ENCODE data around the gene AKR1B1.

The AKR1B1 gene

DNA sequence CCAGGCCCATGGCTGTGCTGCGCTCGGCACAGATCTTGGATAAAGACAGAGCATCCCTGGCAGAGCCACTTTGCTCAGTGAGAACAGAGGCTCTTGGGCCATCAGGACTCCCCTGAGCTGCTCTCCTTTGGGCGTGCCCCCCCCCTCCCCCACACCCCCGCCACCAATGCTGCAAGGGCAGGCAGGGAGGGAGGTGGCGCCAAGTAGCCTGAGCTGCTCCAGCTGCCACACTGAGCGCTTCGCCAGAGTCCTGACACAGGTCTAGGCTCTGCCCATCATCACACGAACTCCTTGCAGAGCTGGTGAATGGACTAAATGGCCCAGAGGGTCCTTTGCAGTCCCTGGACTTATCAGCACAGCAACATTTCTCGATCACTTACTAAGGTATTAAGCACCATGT is 12.5 kb downstream of the AKR1B1 start:
- Histone ChIP-seq H3K27me3 (ENCODE audit: control insufficient read depth in 1 of 2, insufficient read depth in 1 of 2, low read length in 2 of 2) (no peaks in the 10 kb centered on the region), H3K4me3 (ENCODE audit: insufficient read depth in 1 of 2, low read depth in 1 of 2, low read length in 2 of 2) (no peak overlapping the region), H4K91ac (ENCODE audit: low read length) (no peak overlapping the region), H2BK120ac (ENCODE audit: low read depth, low read length) (no peak overlapping the region), H2AK5ac (ENCODE audit: low read length, severe bottlenecking) (no peak overlapping the region), H2BK5ac (ENCODE audit: low read depth, low read length, poor library complexity, severe bottlenecking) (no peak overlapping the region), H3K36me3 (ENCODE audit: control insufficient read depth in 1 of 2, insufficient read depth in 2 of 2, low read depth in 1 of 2, low read length in 2 of 2) (peaks cover 84 to 97% of the 10 kb centered on the region in 2 experiments), H3K9ac (ENCODE audit: low read length) (no peak overlapping the region), H3K18ac (ENCODE audit: low read depth in 1 of 2, low read length in 2 of 2) (no peak overlapping the region), H4K8ac (ENCODE audit: low read length) (no peak overlapping the region), H2BK15ac (ENCODE audit: low read depth, poor library complexity, severe bottlenecking) (no peak overlapping the region), H3K4me1 (ENCODE audit: control insufficient read depth, insufficient read depth, low read depth, low read length) (peaks cover 29% of the 10 kb centered on the region), H3K79me1 (replicated peaks; ENCODE audit: low read length, poor library complexity, severe bottlenecking) (peaks cover 26% of the 10 kb centered on the region), H2AFZ (ENCODE audit: low read depth, low read length) (no peak overlapping the region), H3K14ac (ENCODE audit: low read length in 2 of 2) (no peak overlapping the region), H3K23ac (ENCODE audit: low read length in 2 of 2) (no peak overlapping the region), H2BK12ac (ENCODE audit: low read length in 2 of 2) (no peak overlapping the region), H3K9me3 (ENCODE audit: control insufficient read depth, low read length) (no peaks in the 10 kb centered on the region), H3K27ac (ENCODE audit: low read length, poor library complexity, severe bottlenecking) (no peak overlapping the region), H3K4me2 (ENCODE audit: low read length, poor library complexity, severe bottlenecking) (no peak overlapping the region), H3K4ac (ENCODE audit: low read depth in 1 of 2, low read length in 2 of 2) (no peak overlapping the region)
- 88% methylated on average over 7 of the region's 9 CpGs for WGBS
- DNase-seq = no peak

DNA sequence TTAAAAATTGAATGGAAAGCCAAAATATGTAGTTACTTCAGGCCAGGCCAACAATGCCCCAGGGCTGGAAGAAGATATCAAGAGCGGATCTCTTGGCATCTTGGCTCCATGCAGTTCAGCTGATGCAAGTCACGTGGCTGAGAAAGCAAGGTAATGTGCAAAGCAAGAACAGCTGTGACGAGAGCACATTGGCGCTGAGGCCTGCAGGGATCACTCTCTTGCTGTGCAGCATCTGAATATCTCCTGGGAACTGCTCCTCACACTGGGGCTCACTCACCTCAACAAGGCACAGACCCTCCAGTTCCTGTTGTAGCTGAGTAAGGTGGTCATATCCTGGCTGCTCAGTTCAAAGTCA is 14.0 kb downstream of the AKR1B1 start:
- H3K27ac ChIP-seq (ENCODE audit: low read length, poor library complexity, severe bottlenecking) = no peak overlapping the region
- H3K4me1 ChIP-seq (ENCODE audit: control insufficient read depth, insufficient read depth, low read depth, low read length) = peaks cover 17% of the 10 kb centered on the region
- H3K4me3 ChIP-seq (ENCODE audit: insufficient read depth in 1 of 2, low read depth in 1 of 2, low read length in 2 of 2) = no peak overlapping the region
- no peak overlapping the region for H3K4ac ChIP-seq (ENCODE audit: low read depth in 1 of 2, low read length in 2 of 2)
- no peaks in the 10 kb centered on the region for H3K27me3 ChIP-seq (ENCODE audit: control insufficient read depth in 1 of 2, insufficient read depth in 1 of 2, low read length in 2 of 2)
- H2AFZ ChIP-seq (ENCODE audit: low read depth, low read length) = no peak overlapping the region
- no peak overlapping the region for H3K14ac ChIP-seq (ENCODE audit: low read length in 2 of 2)
- H3K36me3 ChIP-seq (ENCODE audit: control insufficient read depth in 1 of 2, insufficient read depth in 2 of 2, low read depth in 1 of 2, low read length in 2 of 2) = peaks cover 83 to 97% of the 10 kb centered on the region in 2 experiments
- no peak overlapping the region for H2BK120ac ChIP-seq (ENCODE audit: low read depth, low read length)
- H3K9ac ChIP-seq (ENCODE audit: low read length) = no peak overlapping the region
- H2BK12ac ChIP-seq (ENCODE audit: low read length in 2 of 2) = no peak overlapping the region
- no peak for DNase-seq
- H4K8ac ChIP-seq (ENCODE audit: low read length) = no peak overlapping the region
- 100% methylated on average over 4 of the region's 4 CpGs for WGBS
- peaks cover 3% of the 10 kb centered on the region for H3K9me3 ChIP-seq (ENCODE audit: control insufficient read depth, low read length)
- no peak overlapping the region for H4K91ac ChIP-seq (ENCODE audit: low read length)
- H2BK15ac ChIP-seq (ENCODE audit: low read depth, poor library complexity, severe bottlenecking) = no peak overlapping the region
- peaks cover 18% of the 10 kb centered on the region for H3K79me1 ChIP-seq (replicated peaks; ENCODE audit: low read length, poor library complexity, severe bottlenecking)
- H3K23ac ChIP-seq (ENCODE audit: low read length in 2 of 2) = no peak overlapping the region
- H2AK5ac ChIP-seq (ENCODE audit: low read length, severe bottlenecking) = no peak overlapping the region
- H2BK5ac ChIP-seq (ENCODE audit: low read depth, low read length, poor library complexity, severe bottlenecking) = no peak overlapping the region
- H3K18ac ChIP-seq (ENCODE audit: low read depth in 1 of 2, low read length in 2 of 2) = no peak overlapping the region
- H3K4me2 ChIP-seq (ENCODE audit: low read length, poor library complexity, severe bottlenecking) = no peak overlapping the region

DNA sequence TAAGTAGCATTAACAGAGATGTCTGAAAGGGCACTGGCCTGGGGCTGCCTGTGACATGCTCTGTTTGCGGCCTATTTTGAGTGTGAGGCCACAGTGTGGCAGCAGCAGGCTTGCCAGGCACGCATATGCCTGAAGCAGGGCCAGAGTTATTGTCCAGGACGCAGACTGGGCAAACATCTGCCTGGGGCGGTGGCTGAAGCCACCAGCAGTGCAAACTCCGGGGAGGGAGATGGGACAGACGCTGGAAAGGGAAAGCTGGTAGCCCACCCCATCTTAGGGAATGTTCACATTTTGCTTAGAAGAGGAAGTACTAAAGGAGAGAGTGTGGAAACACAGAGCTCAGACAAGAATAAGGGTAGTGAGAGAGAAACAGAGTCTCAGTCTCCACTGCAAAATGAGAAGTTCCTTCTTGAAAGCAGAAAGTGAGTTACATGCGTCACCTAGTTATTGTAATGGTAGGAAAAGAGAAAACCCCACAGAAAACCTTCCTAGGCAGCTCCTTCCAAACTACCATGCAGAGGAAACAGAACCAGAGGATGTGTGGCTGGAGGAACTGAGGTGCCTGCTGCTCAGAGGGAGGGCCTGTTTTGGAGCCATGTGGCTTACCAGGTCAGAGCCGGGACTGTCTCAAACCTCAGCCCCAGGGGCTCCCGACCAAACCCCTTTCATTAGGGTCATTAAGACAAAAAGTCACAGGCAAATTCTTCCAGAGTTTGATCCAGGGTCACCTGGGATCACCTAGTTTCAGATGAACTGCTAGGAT is 14.5 kb downstream of the AKR1B1 start:
- no peak overlapping the region for H2BK15ac ChIP-seq (ENCODE audit: low read depth, poor library complexity, severe bottlenecking)
- 89% methylated on average over 7 of the region's 9 CpGs for whole genome bisulfite sequencing
- H3K14ac ChIP-seq (ENCODE audit: low read length in 2 of 2) = no peak overlapping the region
- no peak overlapping the region for H2BK5ac ChIP-seq (ENCODE audit: low read depth, low read length, poor library complexity, severe bottlenecking)
- H4K8ac ChIP-seq (ENCODE audit: low read length) = no peak overlapping the region
- no peak overlapping the region for H3K23ac ChIP-seq (ENCODE audit: low read length in 2 of 2)
- H3K79me1 ChIP-seq (replicated peaks; ENCODE audit: low read length, poor library complexity, severe bottlenecking) = peaks cover 15% of the 10 kb centered on the region
- H3K27ac ChIP-seq (ENCODE audit: low read length, poor library complexity, severe bottlenecking) = peak overlapping the region; percentile 13
- no peak overlapping the region for H4K91ac ChIP-seq (ENCODE audit: low read length)
- peaks cover 3% of the 10 kb centered on the region for H3K9me3 ChIP-seq (ENCODE audit: control insufficient read depth, low read length)
- no peak overlapping the region for H3K9ac ChIP-seq (ENCODE audit: low read length)
- no peak overlapping the region for H3K4me2 ChIP-seq (ENCODE audit: low read length, poor library complexity, severe bottlenecking)
- H3K18ac ChIP-seq (ENCODE audit: low read depth in 1 of 2, low read length in 2 of 2) = no peak overlapping the region
- H2BK120ac ChIP-seq (ENCODE audit: low read depth, low read length) = no peak overlapping the region
- H3K36me3 ChIP-seq (ENCODE audit: control insufficient read depth in 1 of 2, insufficient read depth in 2 of 2, low read depth in 1 of 2, low read length in 2 of 2) = peaks cover 82 to 97% of the 10 kb centered on the region in 2 experiments
- H3K4me3 ChIP-seq (ENCODE audit: insufficient read depth in 1 of 2, low read depth in 1 of 2, low read length in 2 of 2) = no peak overlapping the region
- no peak overlapping the region for H2AK5ac ChIP-seq (ENCODE audit: low read length, severe bottlenecking)
- H3K4ac ChIP-seq (ENCODE audit: low read depth in 1 of 2, low read length in 2 of 2) = no peak overlapping the region
- no peaks in the 10 kb centered on the region for H3K27me3 ChIP-seq (ENCODE audit: control insufficient read depth in 1 of 2, insufficient read depth in 1 of 2, low read length in 2 of 2)
- H2AFZ ChIP-seq (ENCODE audit: low read depth, low read length) = no peak overlapping the region
- no peak overlapping the region for H2BK12ac ChIP-seq (ENCODE audit: low read length in 2 of 2)
- no peak for DNase-seq
- H3K4me1 ChIP-seq (ENCODE audit: control insufficient read depth, insufficient read depth, low read depth, low read length) = peaks cover 15% of the 10 kb centered on the region

DNA sequence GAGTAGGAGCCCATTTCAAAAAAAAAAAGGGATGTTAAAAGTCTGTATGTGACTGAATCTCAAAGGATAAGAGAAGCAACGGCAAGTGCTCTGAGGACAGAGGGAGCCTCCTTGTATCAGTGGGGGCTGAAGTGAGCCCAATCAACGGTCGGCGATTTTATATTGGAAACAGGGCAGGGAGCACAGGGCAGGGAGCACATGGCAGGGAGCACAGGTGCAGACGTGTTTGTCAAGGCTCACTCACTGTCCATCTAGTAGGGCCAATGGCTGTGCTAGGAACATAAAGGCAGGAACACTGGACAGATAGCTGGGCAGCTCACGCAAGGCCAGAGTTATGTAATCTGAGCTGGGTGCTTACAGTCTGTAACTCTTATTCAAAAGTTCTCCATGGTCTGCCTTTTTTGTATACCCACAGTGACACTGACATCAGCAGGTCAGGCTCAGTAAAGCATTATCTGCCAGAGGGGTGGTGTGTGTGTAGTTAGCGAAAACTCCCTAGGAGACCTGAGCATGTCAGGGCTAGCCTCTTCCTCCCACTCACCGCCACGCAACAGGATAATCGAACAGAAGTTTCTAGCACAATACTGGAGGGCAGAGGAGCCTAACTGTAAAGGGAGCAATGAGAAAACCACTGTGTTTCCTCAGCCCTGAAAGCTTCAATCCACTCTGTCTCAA is 15.4 kb downstream of the AKR1B1 start:
- H2AK5ac ChIP-seq (ENCODE audit: low read length, severe bottlenecking) = no peak overlapping the region
- peak overlapping the region; percentile 13 for H3K27ac ChIP-seq (ENCODE audit: low read length, poor library complexity, severe bottlenecking)
- H3K9me3 ChIP-seq (ENCODE audit: control insufficient read depth, low read length) = peaks cover 9% of the 10 kb centered on the region
- no peak overlapping the region for H2BK12ac ChIP-seq (ENCODE audit: low read length in 2 of 2)
- no peak overlapping the region for H2AFZ ChIP-seq (ENCODE audit: low read depth, low read length)
- over 99% methylated on average over 7 of the region's 10 CpGs for WGBS
- no peak overlapping the region for H4K91ac ChIP-seq (ENCODE audit: low read length)
- DNase-seq = no peak
- no peak overlapping the region for H2BK15ac ChIP-seq (ENCODE audit: low read depth, poor library complexity, severe bottlenecking)
- peaks cover 15% of the 10 kb centered on the region for H3K79me1 ChIP-seq (replicated peaks; ENCODE audit: low read length, poor library complexity, severe bottlenecking)
- no peak overlapping the region for H3K9ac ChIP-seq (ENCODE audit: low read length)
- no peak overlapping the region for H3K23ac ChIP-seq (ENCODE audit: low read length in 2 of 2)
- H3K4ac ChIP-seq (ENCODE audit: low read depth in 1 of 2, low read length in 2 of 2) = no peak overlapping the region
- H3K18ac ChIP-seq (ENCODE audit: low read depth in 1 of 2, low read length in 2 of 2) = no peak overlapping the region
- no peaks in the 10 kb centered on the region for H3K27me3 ChIP-seq (ENCODE audit: control insufficient read depth in 1 of 2, insufficient read depth in 1 of 2, low read length in 2 of 2)
- H3K4me1 ChIP-seq (ENCODE audit: control insufficient read depth, insufficient read depth, low read depth, low read length) = peaks cover 11% of the 10 kb centered on the region
- no peak overlapping the region for H3K4me2 ChIP-seq (ENCODE audit: low read length, poor library complexity, severe bottlenecking)
- peaks cover 76 to 98% of the 10 kb centered on the region in 2 experiments for H3K36me3 ChIP-seq (ENCODE audit: control insufficient read depth in 1 of 2, insufficient read depth in 2 of 2, low read depth in 1 of 2, low read length in 2 of 2)
- H2BK120ac ChIP-seq (ENCODE audit: low read depth, low read length) = no peak overlapping the region
- no peak overlapping the region for H4K8ac ChIP-seq (ENCODE audit: low read length)
- H3K4me3 ChIP-seq (ENCODE audit: insufficient read depth in 1 of 2, low read depth in 1 of 2, low read length in 2 of 2) = no peak overlapping the region
- H3K14ac ChIP-seq (ENCODE audit: low read length in 2 of 2) = no peak overlapping the region
- H2BK5ac ChIP-seq (ENCODE audit: low read depth, low read length, poor library complexity, severe bottlenecking) = no peak overlapping the region
